Stimulated activated CD8-positive, alpha-beta memory T cell treated with anti-CD3 and anti-CD28 coated beads, Interleukin-15, amount 100 ng/mL, for 24 hours (primary cell): ENCODE measurements around the gene EOLA2.
"Not testable (repeated sequence)": the region's sequence is repeated elsewhere in the genome, so short reads cannot be mapped to it uniquely, and the experiment has no call there.

Experiments used
- DNase-seq: peaks from one replicate; pipeline ENCODE4 v3.0.0-alpha.2; 2020; ENCODE audit warnings: low read depth

EOLA2 gene

GRCh38 chrX:149932970-149933369, 5.3 kb downstream of the EOLA2 start:
- DNase-seq, result not testable (repeated sequence)

GRCh38 chrX:149932150-149932549, 6.1 kb downstream of the EOLA2 start:
- not testable (repeated sequence) for DNase-seq

GRCh38 chrX:149931355-149931754, 6.9 kb downstream of the EOLA2 start:
- not testable (repeated sequence) for DNase-seq

- DNase-seq, result not testable (repeated sequence)
Measured at GRCh38 chrX:149929400-149929799, 8.9 kb downstream of the EOLA2 start, which contains the start of gene HSFX4. Gene HSFX4, plus strand, starts transcription at chrX:149929573. Its CDS starts 72 bp downstream, at chrX:149929645.

- not testable (repeated sequence) for DNase-seq
Measured at GRCh38 chrX:149928635-149929034, 9.7 kb downstream of the EOLA2 start.

- not testable (repeated sequence) for DNase-seq
Measured at GRCh38 chrX:149927964-149928258, 10.4 kb downstream of the EOLA2 start.

GRCh38 chrX:149927245-149927963, 10.9 kb downstream of the EOLA2 start:
- not testable (repeated sequence) for DNase-seq

GRCh38 chrX:149924434-149924833, 13.9 kb downstream of the EOLA2 start:
- DNase-seq, result not testable (repeated sequence)

- DNase-seq, result not testable (repeated sequence)
Measured at GRCh38 chrX:149923836-149924235, 14.5 kb downstream of the EOLA2 start.

GRCh38 chrX:149916745-149917392, 21.4 kb downstream of the EOLA2 start:
- no peak for DNase-seq

- DNase-seq, result no peak
Measured at GRCh38 chrX:149910178-149910695, 28.1 kb downstream of the EOLA2 start.

- no peak for DNase-seq
Measured at GRCh38 chrX:149909324-149910177, 28.7 kb downstream of the EOLA2 start.

- no peak for DNase-seq
Measured at GRCh38 chrX:149908727-149909126, 29.6 kb downstream of the EOLA2 start.

GRCh38 chrX:149908308-149908707, 30.0 kb downstream of the EOLA2 start:
- no peak for DNase-seq

GRCh38 chrX:149903889-149904748, 34.2 kb downstream of the EOLA2 start:
- DNase-seq, result no peak

GRCh38 chrX:149898554-149898953, 39.7 kb downstream of the EOLA2 start:
- no peak for DNase-seq

GRCh38 chrX:149890828-149891227, 47.5 kb downstream of the EOLA2 start:
- DNase-seq, result not testable (repeated sequence)
